Transverse colon (tissue), 4 donors: ENCODE measurements around the gene SHB.

ENCODE experiments used
- POLR2A ChIP-seq: fragments of 450-650 bp; IDR thresholded peaks from one replicate; pipeline ENCODE4 v1.6.1; 2016; ENCODE audit warnings: antibody characterized with exemption, mild to moderate bottlenecking, moderate library complexity
- POLR2AphosphoS5 ChIP-seq, 3 donors: sonication (generic); formaldehyde crosslinking; IDR thresholded peaks; one replicate each; pipeline ENCODE4 v1.6.1; 2016; ENCODE audit warnings: antibody characterized with exemption in 3 of 3
- TF ChIP-seq, protein P1 (sequence below), 5 experiments: fragments of 200-600 bp in 3 of 5; fragments of 450-650 bp in 2 of 5; sonication (generic) in 3 of 5; IDR thresholded peaks; 1 replicate in 2 of 5; 2 replicates in 3 of 5; pipeline ENCODE4 v1.5.1; 2016 to 2017; ENCODE audit warnings: antibody characterized with exemption in 5 of 5, inconsistent platforms in 3 of 5, mild to moderate bottlenecking in 2 of 5, moderate library complexity in 1 of 5

DNA sequence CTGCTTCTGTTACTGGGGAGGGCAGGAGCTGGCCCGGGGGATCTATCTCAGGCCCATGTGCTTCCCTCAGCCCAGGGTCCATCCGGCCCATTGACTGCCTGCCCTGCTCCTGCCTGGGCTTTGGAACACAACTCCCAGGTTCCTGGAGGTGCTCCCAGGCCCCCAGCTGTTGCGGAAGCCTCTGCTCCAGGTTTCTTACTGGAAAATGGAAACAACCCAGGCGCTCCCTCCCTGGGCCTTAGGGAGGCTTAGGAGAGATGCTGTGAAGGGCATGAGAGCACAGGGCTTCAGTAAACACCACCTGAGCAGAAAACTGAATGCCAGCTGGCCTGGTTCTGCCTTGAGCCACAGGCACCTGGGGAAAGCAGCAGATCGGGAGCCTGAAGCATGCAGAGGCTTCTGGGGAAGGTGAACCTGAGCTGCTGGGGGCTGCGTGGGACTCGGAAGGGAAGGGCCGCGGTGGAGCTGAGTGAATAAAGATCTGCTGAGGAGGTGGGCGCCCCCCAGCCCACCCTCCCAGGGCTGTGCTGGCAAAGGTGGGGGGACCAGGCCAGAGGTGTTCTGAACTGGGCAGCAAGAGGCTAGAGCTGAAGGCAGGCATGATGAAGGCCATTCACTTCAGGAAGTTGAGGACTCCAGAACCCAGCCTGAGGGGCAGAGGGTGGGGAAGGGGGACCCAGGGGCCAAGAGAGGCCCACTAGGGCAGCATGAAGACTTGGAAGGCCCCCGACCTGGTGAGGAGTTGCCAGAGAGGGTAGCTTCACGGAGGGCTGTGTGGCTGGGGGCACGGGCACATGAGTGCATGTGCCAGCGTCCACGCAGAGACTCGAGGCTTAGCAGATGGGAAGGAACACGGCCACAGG, 64.8 kb downstream of the SHB start:
- TF ChIP-seq, protein P1, sequence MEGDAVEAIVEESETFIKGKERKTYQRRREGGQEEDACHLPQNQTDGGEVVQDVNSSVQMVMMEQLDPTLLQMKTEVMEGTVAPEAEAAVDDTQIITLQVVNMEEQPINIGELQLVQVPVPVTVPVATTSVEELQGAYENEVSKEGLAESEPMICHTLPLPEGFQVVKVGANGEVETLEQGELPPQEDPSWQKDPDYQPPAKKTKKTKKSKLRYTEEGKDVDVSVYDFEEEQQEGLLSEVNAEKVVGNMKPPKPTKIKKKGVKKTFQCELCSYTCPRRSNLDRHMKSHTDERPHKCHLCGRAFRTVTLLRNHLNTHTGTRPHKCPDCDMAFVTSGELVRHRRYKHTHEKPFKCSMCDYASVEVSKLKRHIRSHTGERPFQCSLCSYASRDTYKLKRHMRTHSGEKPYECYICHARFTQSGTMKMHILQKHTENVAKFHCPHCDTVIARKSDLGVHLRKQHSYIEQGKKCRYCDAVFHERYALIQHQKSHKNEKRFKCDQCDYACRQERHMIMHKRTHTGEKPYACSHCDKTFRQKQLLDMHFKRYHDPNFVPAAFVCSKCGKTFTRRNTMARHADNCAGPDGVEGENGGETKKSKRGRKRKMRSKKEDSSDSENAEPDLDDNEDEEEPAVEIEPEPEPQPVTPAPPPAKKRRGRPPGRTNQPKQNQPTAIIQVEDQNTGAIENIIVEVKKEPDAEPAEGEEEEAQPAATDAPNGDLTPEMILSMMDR (IDR thresholded peaks at IDR 0.05), result no peak
- no peak for TF ChIP-seq POLR2A
- TF ChIP-seq POLR2AphosphoS5 (IDR thresholded peaks at IDR 0.05), result no peak
